HCT116 (cell line): ENCODE data around the gene RREB1. TPM values are rescaled to one million over a fixed set of nuclear protein-coding genes. Genes with fewer than 3 reads are reported as not detected.

Source experiments
- ATAC-seq: fragments of 200-7000 bp; cut with Tn5 transposase; 2 replicates; pipeline ENCODE4 v1.9.1; 2020; ENCODE audit warnings: mild to moderate bottlenecking, moderate library complexity
- BruUV-seq: library from RNA; stranded (reverse); fragments of 400-500 nt; replicated peaks from 2 replicates; lab custom pipeline; 2021; lab: Mats Ljungman, UMichigan
- CTCF ChIA-PET: fragments of 300-600 bp; sonication (Branson Sonifier 250); formaldehyde crosslinking; loops from one replicate; lab custom pipeline; 2021; ENCODE audit warnings: antibody characterized with exemption; lab: Charles Lee
- POLR2A ChIA-PET: fragments of 300-600, 350-600 bp; sonication (Branson Sonifier 250); formaldehyde crosslinking; loops from one replicate; lab custom pipeline; 2021; ENCODE audit warnings: antibody characterized with exemption; lab: Charles Lee
- RAD21 ChIA-PET, 2 experiments: fragments of 300-600 bp; sonication (Branson Sonifier 250); formaldehyde crosslinking; loops; one replicate each; lab custom pipeline; 2023; ENCODE audit warnings: low total read pairs in 2 of 2; ENCODE audit not compliant: uncharacterized antibody in 2 of 2, unreplicated experiment in 2 of 2, low non-redundant PET in 1 of 2; lab: Charles Lee
- DNase-seq: peaks from one replicate; pipeline ENCODE4 v3.0.0-alpha.2; 2010; ENCODE audit warnings: low read depth, low spot score
- H2AFZ ChIP-seq: fragments of 200-600 bp; shearing (Covaris generic), sonication (generic); 2 replicates; pipeline ENCODE4 v1.6.1; 2017; ENCODE audit warnings: low read depth, mixed run types, mixed read lengths, antibody characterized with exemption, low read length; ENCODE audit not compliant: poor library complexity, severe bottlenecking
- H3K27ac ChIP-seq: 2 replicates; pipeline ENCODE4 v1.5.1; 2012; ENCODE audit warnings: low read depth, low read length
- H3K27me3 ChIP-seq: fragments of 200-600 bp; sonication (generic); 2 replicates; pipeline ENCODE4 v1.6.1; 2016; ENCODE audit warnings: mixed run types, low read length, mixed read lengths; ENCODE audit not compliant: insufficient read depth
- H3K36me3 ChIP-seq, 2 experiments: fragments of 200-500 bp in 1 of 2; fragments of 200-600 bp in 1 of 2; sonication (Bioruptor generic) in 1 of 2; sonication (generic) in 1 of 2; 2 replicates each; pipeline versions ENCODE4 v1.5.1 to v1.6.1; 2014 to 2016; ENCODE audit warnings: low read length in 2 of 2, inconsistent platforms in 1 of 2, mixed read lengths in 1 of 2, mixed run types in 1 of 2; ENCODE audit not compliant: insufficient read depth in 2 of 2, control insufficient read depth in 1 of 2
- H3K4me1 ChIP-seq, 2 experiments: fragments of 200-600 bp in 1 of 2; sonication (generic) in 1 of 2; 2 replicates each; pipeline versions ENCODE4 v1.5.1 to v1.6.1; 2012 to 2017; ENCODE audit warnings: low read length in 2 of 2, inconsistent platforms in 1 of 2, mild to moderate bottlenecking in 1 of 2, mixed read lengths in 1 of 2, mixed run types in 1 of 2, moderate library complexity in 1 of 2; ENCODE audit not compliant: insufficient read depth in 2 of 2, control insufficient read depth in 1 of 2
- H3K4me2 ChIP-seq: fragments of 200-600 bp; sonication (generic); 2 replicates; pipeline ENCODE4 v1.6.1; 2017; ENCODE audit warnings: mixed run types, low read length, mixed read lengths
- H3K4me3 ChIP-seq, 2 experiments: fragments of 200-600 bp in 1 of 2; sonication (generic) in 1 of 2; replicated peaks in 1 of 2; 2 replicates each; pipeline ENCODE4 v1.5.1; 2011 to 2016; ENCODE audit warnings: low read length in 2 of 2, control low read depth in 1 of 2, low read depth in 1 of 2, mild to moderate bottlenecking in 1 of 2, mixed read lengths in 1 of 2, mixed run types in 1 of 2
- H3K79me2 ChIP-seq: fragments of 200-600 bp; sonication (generic); 2 replicates; pipeline ENCODE4 v1.6.1; 2017; ENCODE audit warnings: mild to moderate bottlenecking, mixed run types, low read length, moderate library complexity, mixed read lengths; ENCODE audit not compliant: insufficient read depth
- H3K9ac ChIP-seq: fragments of 200-600 bp; sonication (generic); 2 replicates; pipeline ENCODE4 v1.6.1; 2016; ENCODE audit warnings: low read length, mixed read lengths
- H3K9me2 ChIP-seq: fragments of 200-600 bp; sonication (generic), shearing (Covaris generic); 2 replicates; pipeline ENCODE4 v1.6.1; 2017; ENCODE audit warnings: mixed run types, mild to moderate bottlenecking, moderate library complexity; ENCODE audit not compliant: insufficient read depth
- H3K9me3 ChIP-seq, 2 experiments: fragments of 200-500 bp in 1 of 2; fragments of 200-600 bp in 1 of 2; sonication (Bioruptor generic) in 1 of 2; sonication (generic) in 1 of 2; 2 replicates each; pipeline ENCODE4 v1.6.1; 2014 to 2017; ENCODE audit warnings: low read length in 2 of 2, mixed read lengths in 2 of 2, inconsistent platforms in 1 of 2, low read depth in 1 of 2, mild to moderate bottlenecking in 1 of 2, mixed run types in 1 of 2, moderate library complexity in 1 of 2; ENCODE audit not compliant: control insufficient read depth in 1 of 2, insufficient read depth in 1 of 2
- H4K20me1 ChIP-seq: fragments of 200-600 bp; sonication (generic), shearing (Covaris generic); 2 replicates; pipeline ENCODE4 v1.6.1; 2017; ENCODE audit warnings: mixed run types, mild to moderate bottlenecking, moderate library complexity; ENCODE audit not compliant: insufficient read depth
- ATF3 ChIP-seq: IDR thresholded peaks from 2 replicates; pipeline ENCODE4 v1.6.1; 2012
- CBX3 ChIP-seq: IDR thresholded peaks from 2 replicates; pipeline ENCODE4 v1.6.1; 2012; ENCODE audit warnings: low read depth
- CEBPB ChIP-seq: IDR thresholded peaks from 2 replicates; pipeline ENCODE4 v1.6.1; 2012; ENCODE audit warnings: low read depth
- EZH2 ChIP-seq: fragments of 200-600 bp; sonication (generic); IDR thresholded peaks from 2 replicates; pipeline ENCODE4 v1.6.1; 2017; ENCODE audit warnings: antibody characterized with exemption, mixed run types
- FOSL1 ChIP-seq: IDR thresholded peaks from 2 replicates; pipeline ENCODE4 v1.6.1; 2012; ENCODE audit warnings: low read depth
- JUND ChIP-seq: IDR thresholded peaks from 2 replicates; pipeline ENCODE4 v1.6.1; 2012
- SP1 ChIP-seq: IDR thresholded peaks from 2 replicates; pipeline ENCODE4 v1.6.1; 2012; ENCODE audit warnings: low read depth
- SRF ChIP-seq: IDR thresholded peaks from 2 replicates; pipeline ENCODE4 v1.6.1; 2012; ENCODE audit warnings: low read depth
- YY1 ChIP-seq: IDR thresholded peaks from 2 replicates; pipeline ENCODE4 v1.6.1; 2011; ENCODE audit warnings: low read length, low read depth, moderate library complexity, mild to moderate bottlenecking; ENCODE audit not compliant: insufficient replicate concordance; ENCODE audit errors: extremely low read depth
- ZFX ChIP-seq: fragments of 450-650 bp; IDR thresholded peaks from 2 replicates; pipeline ENCODE4 v1.6.1; 2017
- intact Hi-C: fragments of 100-400 bp; cut with micrococcal nuclease; formaldehyde crosslinking; loops from 2 replicates; pipeline ENCODE4 v1.10.0; 2022
- total RNA-seq: library from RNA; stranded (reverse); gene quantifications from one replicate; pipeline ENCODE4 v1.2.1, GENCODE V29; 2021; ENCODE audit not compliant: unreplicated experiment
- TF ChIP-seq, protein P1 (sequence below): IDR thresholded peaks from 2 replicates; pipeline ENCODE4 v1.6.1; 2011; ENCODE audit warnings: mild to moderate bottlenecking, low read length, moderate library complexity; ENCODE audit not compliant: insufficient replicate concordance; ENCODE audit errors: extremely low read depth
- TF ChIP-seq, protein P2 (sequence below), 3 experiments: fragments of 200-600 bp in 1 of 3; sonication (generic) in 1 of 3; IDR thresholded peaks in 2 of 3; conservative IDR thresholded peaks in 1 of 3; 2 replicates each; pipeline ENCODE4 v1.5.1; 2012 to 2017; ENCODE audit warnings: low read depth in 2 of 3, low read length in 2 of 3, antibody characterized with exemption in 1 of 3, borderline replicate concordance in 1 of 3, control low read depth in 1 of 3, mild to moderate bottlenecking in 1 of 3, mixed read lengths in 1 of 3, mixed run types in 1 of 3, moderate library complexity in 1 of 3; ENCODE audit not compliant: insufficient read depth in 1 of 3

The RREB1 gene
- total RNA-seq, 1 experiment from 2014 or later, result 47.9 TPM

DNA sequence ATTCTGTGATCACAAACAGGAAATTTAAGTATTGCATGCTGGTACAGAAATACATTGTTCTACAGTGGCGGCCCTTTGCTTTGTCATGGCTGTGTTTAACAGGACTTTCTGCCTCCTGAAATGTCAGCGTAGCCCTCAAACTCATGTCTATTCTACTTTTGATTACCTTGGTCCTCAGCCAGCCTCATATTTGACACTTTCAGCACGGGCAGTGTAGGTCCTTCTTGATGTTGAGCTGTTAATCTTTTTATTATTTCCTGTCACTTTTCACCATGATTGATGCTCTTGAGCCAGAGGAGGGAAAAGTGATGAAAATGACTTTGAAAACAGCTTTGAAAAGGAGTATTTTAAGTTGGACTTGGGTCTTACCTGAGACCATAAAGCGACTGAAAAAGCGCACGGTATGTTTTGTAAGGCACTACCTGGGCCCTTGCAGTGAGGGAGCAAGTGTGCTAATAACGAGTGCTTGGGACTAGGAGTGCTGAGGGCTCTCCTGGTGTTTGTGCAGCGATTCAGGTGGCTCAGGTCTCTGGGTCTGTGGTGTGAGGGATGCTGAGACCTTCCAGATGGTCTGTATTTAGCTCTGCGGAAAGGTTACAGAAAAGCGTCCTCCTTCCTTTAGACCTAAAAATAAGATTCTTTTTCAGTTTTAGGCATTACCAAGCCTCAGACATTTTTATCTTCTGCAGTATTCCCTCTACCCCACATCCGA, 45.2 kb upstream of the RREB1 start:
- Histone ChIP-seq H3K36me3 (no peaks in the 10 kb centered on the region), H3K4me3 (no peak overlapping the region), H3K9me3 (no peaks in the 10 kb centered on the region), H3K27ac (no peak overlapping the region), H3K27me3 (no peaks in the 10 kb centered on the region), H4K20me1 (no peaks in the 10 kb centered on the region), H3K79me2 (no peaks in the 10 kb centered on the region), H3K4me1 (peaks cover 42 to 54% of the 10 kb centered on the region in 2 experiments), H3K9me2 (no peaks in the 10 kb centered on the region), H3K4me2 (peak overlapping the region; percentile 15; the same call in 1 of the 2 replicates), H3K9ac (no peak overlapping the region), H2AFZ (peak overlapping the region; percentile 83)
- BruUV-seq, result no TSS peak
- intact Hi-C loops, result loop anchor here (5.0 kb wide), 1 partner anchor 45 kb away; the partner anchor contains the start of gene RREB1
- ATAC-seq, result no peak
- POLR2A ChIA-PET, result no interaction called here
- CTCF ChIA-PET, result no interaction called here
- peak; percentile 44; the same call in 1 of the 2 replicates for TF ChIP-seq CBX3
- no peak for TF ChIP-seq FOSL1
- no peak for TF ChIP-seq ATF3
- RAD21 ChIA-PET, result no interaction called here
- no peak for DNase-seq

DNA sequence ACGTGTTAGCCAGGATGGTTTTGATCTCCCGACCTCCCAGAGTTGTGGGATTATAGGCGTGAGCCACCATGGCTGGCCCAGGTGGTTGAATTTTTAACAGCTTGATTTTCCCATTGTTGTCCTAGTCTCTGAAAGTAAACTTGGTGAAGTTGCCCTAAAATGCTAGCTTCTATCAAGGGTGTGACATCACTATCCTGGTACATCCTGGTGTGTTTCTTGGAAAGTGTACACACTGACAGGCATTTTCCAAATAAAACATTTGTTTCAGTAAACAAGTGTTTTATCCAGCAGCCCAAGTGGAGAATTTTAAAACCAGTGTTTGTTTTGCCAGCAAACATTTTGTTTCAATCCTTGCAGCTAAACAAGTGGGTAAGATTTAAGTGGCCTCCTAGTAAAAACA, 40.5 kb upstream of the RREB1 start:
- Histone ChIP-seq H3K9ac (no peak overlapping the region), H3K27me3 (no peaks in the 10 kb centered on the region), H3K27ac (no peak overlapping the region), H3K4me1 (peaks cover 12% of the 10 kb centered on the region in 2 experiments; a peak in 3 of 4 replicates), H4K20me1 (no peaks in the 10 kb centered on the region), H3K9me2 (no peaks in the 10 kb centered on the region), H3K4me2 (no peak overlapping the region), H3K79me2 (no peaks in the 10 kb centered on the region), H3K9me3 (no peaks in the 10 kb centered on the region), H2AFZ (peak overlapping the region; percentile 24), H3K4me3 (no peak overlapping the region), H3K36me3 (no peaks in the 10 kb centered on the region)
- ChIA-PET POLR2A (interaction anchor here (1.5 kb wide), 1 partner anchor 9 kb away, joined by 12 read pairs; no protein-coding TSS in a partner anchor), CTCF (no interaction called here), RAD21 (no interaction called here)
- intact Hi-C loops, result no loop called here
- BruUV-seq, result no TSS peak
- ATAC-seq (no peak), DNase-seq (no peak)
- TF ChIP-seq FOSL1 (no peak), EZH2 (no peak), SRF (no peak), CEBPB (no peak), JUND (no peak), YY1 (no peak), ZFX (no peak), SP1 (no peak)
- TF ChIP-seq, protein P1, sequence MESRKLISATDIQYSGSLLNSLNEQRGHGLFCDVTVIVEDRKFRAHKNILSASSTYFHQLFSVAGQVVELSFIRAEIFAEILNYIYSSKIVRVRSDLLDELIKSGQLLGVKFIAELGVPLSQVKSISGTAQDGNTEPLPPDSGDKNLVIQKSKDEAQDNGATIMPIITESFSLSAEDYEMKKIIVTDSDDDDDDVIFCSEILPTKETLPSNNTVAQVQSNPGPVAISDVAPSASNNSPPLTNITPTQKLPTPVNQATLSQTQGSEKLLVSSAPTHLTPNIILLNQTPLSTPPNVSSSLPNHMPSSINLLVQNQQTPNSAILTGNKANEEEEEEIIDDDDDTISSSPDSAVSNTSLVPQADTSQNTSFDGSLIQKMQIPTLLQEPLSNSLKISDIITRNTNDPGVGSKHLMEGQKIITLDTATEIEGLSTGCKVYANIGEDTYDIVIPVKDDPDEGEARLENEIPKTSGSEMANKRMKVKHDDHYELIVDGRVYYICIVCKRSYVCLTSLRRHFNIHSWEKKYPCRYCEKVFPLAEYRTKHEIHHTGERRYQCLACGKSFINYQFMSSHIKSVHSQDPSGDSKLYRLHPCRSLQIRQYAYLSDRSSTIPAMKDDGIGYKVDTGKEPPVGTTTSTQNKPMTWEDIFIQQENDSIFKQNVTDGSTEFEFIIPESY, result no peak
- TF ChIP-seq, protein P2, sequence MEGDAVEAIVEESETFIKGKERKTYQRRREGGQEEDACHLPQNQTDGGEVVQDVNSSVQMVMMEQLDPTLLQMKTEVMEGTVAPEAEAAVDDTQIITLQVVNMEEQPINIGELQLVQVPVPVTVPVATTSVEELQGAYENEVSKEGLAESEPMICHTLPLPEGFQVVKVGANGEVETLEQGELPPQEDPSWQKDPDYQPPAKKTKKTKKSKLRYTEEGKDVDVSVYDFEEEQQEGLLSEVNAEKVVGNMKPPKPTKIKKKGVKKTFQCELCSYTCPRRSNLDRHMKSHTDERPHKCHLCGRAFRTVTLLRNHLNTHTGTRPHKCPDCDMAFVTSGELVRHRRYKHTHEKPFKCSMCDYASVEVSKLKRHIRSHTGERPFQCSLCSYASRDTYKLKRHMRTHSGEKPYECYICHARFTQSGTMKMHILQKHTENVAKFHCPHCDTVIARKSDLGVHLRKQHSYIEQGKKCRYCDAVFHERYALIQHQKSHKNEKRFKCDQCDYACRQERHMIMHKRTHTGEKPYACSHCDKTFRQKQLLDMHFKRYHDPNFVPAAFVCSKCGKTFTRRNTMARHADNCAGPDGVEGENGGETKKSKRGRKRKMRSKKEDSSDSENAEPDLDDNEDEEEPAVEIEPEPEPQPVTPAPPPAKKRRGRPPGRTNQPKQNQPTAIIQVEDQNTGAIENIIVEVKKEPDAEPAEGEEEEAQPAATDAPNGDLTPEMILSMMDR (IDR thresholded peaks at IDR 0.05 in 2 of 3, conservative IDR thresholded peaks at IDR 0.05 in 1 of 3; ENCODE audit: borderline replicate concordance in 1 of 3, insufficient read depth in 1 of 3, low read depth in 2 of 3, low read length in 2 of 3), result no peak
